ENCODE measurements around the gene ZNF521. TPM values are rescaled to one million over a fixed set of nuclear protein-coding genes. Genes with fewer than 3 reads are reported as not detected.
A peak's percentile ranks its signal among the peaks of the same experiment; 100 is the strongest.

Gene ZNF521
- total RNA-seq (100 to 1,000 TPM in 1 of 5 donors, 10 to 100 TPM in 3, 1 to 10 TPM in 1; 5.7 to 290 (median 40.3) TPM), polyA plus RNA-seq (1 to 10 TPM in 2 of 3 donors, under 1 TPM in 1; 0.80 to 3.2 (median 2.2) TPM)
- long read RNA-seq, donor 1: 0 reads
- long read RNA-seq, donor 2, partial matches to known transcripts: 0 of 1 reads
- long read RNA-seq, donor 2, other reads (novel, unspliced or antisense): 0 of 1 reads
- long read RNA-seq, donor 3, partial matches to known transcripts: 0 of 2 reads
- long read RNA-seq, donor 3, other reads (novel, unspliced or antisense): 0 of 2 reads
- long read RNA-seq, donor 4: 0 reads
- long read RNA-seq, donor 5, partial matches to known transcripts: 5 of 5 reads
- long read RNA-seq, donor 5, other reads (novel, unspliced or antisense): 0 of 5 reads
- long read RNA-seq, donor 6, partial matches to known transcripts: 6 of 6 reads
- long read RNA-seq, donor 6, other reads (novel, unspliced or antisense): 0 of 6 reads
- long read RNA-seq, donor 7, full-length matches to known transcripts: 1 of 1 reads
- long read RNA-seq, donor 7, partial matches to known transcripts: 0 of 1 reads
- long read RNA-seq, donor 7, other reads (novel, unspliced or antisense): 0 of 1 reads
- long read RNA-seq, donor 8: 0 reads
- long read RNA-seq, donor 9: 0 reads
- long read RNA-seq, donor 10: 0 reads

DNA sequence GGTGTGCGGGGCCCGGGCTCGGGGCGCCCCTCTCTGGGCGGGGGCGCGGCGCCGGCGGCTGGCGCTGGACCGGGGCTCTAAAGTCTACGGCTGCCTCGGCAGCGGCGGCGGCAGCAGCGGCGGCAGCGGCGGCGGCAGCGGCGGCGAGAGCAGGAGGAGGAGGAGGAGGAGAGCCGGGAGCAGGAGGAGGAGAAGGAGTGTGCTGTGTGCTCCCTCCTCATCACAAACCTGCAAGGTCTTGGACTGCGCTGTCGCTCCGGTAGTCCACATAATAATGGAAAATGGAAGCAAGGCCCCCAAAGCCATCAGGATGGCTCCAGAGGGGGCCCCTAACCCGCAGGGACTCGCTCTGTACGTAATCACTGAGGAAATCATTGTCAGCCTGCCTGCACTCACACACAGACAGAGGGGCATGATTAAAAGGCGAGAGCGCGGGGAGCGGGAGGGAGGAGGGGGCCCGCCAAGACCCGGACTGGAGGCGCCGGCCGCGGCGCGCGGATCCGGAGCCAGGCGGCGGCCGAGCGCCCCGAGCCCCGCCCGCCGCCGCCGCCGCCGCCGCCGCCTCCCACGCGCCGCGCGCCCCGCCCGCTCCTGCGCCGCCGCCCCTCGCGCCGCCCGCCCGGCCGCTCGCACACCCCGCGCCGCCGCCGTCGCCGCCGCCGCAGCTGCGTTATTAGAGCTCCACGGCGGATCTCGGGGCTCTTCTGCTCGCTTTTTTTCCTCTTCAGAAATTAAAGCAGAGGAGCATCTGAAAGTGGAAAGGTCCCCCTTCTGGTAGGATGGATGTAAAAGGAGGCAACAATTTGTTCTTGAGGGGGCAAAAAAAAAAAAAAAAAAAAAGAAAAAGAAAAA, at the start of gene ZNF521:
TSS of gene ZNF521 (minus strand) at position 390 of the 852 bp plus-strand sequence. CDS start 1,220 bp downstream, outside the sequence.
- Histone ChIP-seq H3K4me1 (peaks cover 18 to 40% (median 23%) of the 10 kb centered on the region in 4 donors), H3K27ac (peak within 1 kb of the TSS; percentile 71 to 91 (median 90)), H3K36me3 (no peaks in the 10 kb centered on the region), H3K27me3 (peaks cover 0 to 69% (median 31%) of the 10 kb centered on the region in 3 donors), H3K4me3 (peak within 1 kb of the TSS; percentile 58 to 82 (median 66)), H3K9me3 (peaks cover 0 to 7% (median 0%) of the 10 kb centered on the region in 4 donors)
- WGBS, 5 donors: 0 to 1% (median 0%) methylated on average over 40 to 91 of the region's 91 CpGs
- TF ChIP-seq POLR2A (IDR thresholded peaks at IDR 0.05): no peak
- no peak for TF ChIP-seq EP300 (IDR thresholded peaks at IDR 0.05)
- TF ChIP-seq, protein P1, sequence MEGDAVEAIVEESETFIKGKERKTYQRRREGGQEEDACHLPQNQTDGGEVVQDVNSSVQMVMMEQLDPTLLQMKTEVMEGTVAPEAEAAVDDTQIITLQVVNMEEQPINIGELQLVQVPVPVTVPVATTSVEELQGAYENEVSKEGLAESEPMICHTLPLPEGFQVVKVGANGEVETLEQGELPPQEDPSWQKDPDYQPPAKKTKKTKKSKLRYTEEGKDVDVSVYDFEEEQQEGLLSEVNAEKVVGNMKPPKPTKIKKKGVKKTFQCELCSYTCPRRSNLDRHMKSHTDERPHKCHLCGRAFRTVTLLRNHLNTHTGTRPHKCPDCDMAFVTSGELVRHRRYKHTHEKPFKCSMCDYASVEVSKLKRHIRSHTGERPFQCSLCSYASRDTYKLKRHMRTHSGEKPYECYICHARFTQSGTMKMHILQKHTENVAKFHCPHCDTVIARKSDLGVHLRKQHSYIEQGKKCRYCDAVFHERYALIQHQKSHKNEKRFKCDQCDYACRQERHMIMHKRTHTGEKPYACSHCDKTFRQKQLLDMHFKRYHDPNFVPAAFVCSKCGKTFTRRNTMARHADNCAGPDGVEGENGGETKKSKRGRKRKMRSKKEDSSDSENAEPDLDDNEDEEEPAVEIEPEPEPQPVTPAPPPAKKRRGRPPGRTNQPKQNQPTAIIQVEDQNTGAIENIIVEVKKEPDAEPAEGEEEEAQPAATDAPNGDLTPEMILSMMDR (IDR thresholded peaks at IDR 0.05): no peak
- TF ChIP-seq POLR2AphosphoS5 (IDR thresholded peaks at IDR 0.05): peak in 2 of 3 donors; percentile 62 to 67
- peak; percentile 70 to 95 for DNase-seq
- intact Hi-C loops (cut with DNase I; ENCODE audit: low total_unique reads): no loop called here

DNA sequence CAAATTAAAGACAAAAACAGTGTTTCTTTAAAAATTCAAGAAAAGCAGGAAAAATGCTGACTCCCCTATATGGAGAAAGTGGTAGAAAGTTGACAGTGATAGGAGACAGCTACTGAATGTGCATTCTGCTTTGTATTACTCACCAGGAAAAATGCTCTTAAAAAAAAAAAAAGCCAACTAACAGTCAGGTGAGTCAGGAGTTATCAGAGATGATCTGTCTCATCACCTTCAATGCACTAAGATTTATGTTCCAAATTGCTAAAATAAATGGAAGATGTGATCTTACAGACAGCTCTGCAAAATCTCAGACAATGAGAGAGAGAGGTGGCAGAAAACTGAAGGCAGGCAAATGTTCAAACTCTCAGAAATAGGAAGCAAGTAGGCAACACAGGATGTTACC, 47.6 kb upstream of the ZNF521 start:
- intact Hi-C loops (cut with DNase I; ENCODE audit: low total_unique reads): no loop called here
- H3K4me1 ChIP-seq: no peaks in the 10 kb centered on the region
- DNase-seq: no peak
- H3K4me3 ChIP-seq: no peak overlapping the region
- TF ChIP-seq POLR2AphosphoS5 (IDR thresholded peaks at IDR 0.05) (no peak), POLR2A (IDR thresholded peaks at IDR 0.05) (no peak), EP300 (IDR thresholded peaks at IDR 0.05) (no peak)
- TF ChIP-seq, protein P1 (IDR thresholded peaks at IDR 0.05): no peak
- no peaks in the 10 kb centered on the region for H3K36me3 ChIP-seq
- peaks cover 0 to 3% (median 1%) of the 10 kb centered on the region in 4 donors for H3K9me3 ChIP-seq
- H3K27ac ChIP-seq: no peak overlapping the region
- H3K27me3 ChIP-seq: no peaks in the 10 kb centered on the region

DNA sequence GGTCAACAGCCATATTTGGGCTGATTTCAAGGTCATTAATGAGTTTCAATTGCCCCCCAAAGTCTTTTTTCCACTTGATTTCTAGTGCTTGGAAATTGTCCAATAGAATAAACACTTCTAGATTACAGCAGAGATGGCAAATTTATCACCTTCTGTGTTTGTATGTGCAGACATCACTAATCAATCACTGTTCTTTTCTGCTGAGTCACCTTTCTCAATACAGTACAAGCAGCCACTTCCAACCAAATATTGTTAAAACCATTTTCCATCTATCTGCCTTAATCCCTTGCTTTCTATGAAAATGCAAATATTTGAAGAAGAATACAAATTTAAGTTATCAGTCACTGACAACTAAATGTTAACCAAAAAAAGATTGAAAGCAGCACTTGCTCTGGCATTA, 40.2 kb upstream of the ZNF521 start:
- H3K9me3 ChIP-seq: peaks cover 0 to 11% (median 1%) of the 10 kb centered on the region in 4 donors
- TF ChIP-seq POLR2A (IDR thresholded peaks at IDR 0.05) (no peak), POLR2AphosphoS5 (IDR thresholded peaks at IDR 0.05) (no peak), EP300 (IDR thresholded peaks at IDR 0.05) (no peak)
- TF ChIP-seq, protein P1 (IDR thresholded peaks at IDR 0.05): no peak

More for the DNA sequence above, 40.2 kb upstream of the ZNF521 start:
- H3K4me3 ChIP-seq: no peak overlapping the region
- no peaks in the 10 kb centered on the region for H3K36me3 ChIP-seq
- no peak for DNase-seq
- intact Hi-C loops (cut with DNase I; ENCODE audit: low total_unique reads): no loop called here
- H3K4me1 ChIP-seq: no peaks in the 10 kb centered on the region
- no peaks in the 10 kb centered on the region for H3K27me3 ChIP-seq
- H3K27ac ChIP-seq: no peak overlapping the region
